Measurements from ENCODE around the gene ABR. TPM values are rescaled to one million over a fixed set of nuclear protein-coding genes. Genes with fewer than 3 reads are reported as not detected.

ABR gene
- total RNA-seq, 2 experiments from 2014 or later = 144 to 145 TPM

DNA sequence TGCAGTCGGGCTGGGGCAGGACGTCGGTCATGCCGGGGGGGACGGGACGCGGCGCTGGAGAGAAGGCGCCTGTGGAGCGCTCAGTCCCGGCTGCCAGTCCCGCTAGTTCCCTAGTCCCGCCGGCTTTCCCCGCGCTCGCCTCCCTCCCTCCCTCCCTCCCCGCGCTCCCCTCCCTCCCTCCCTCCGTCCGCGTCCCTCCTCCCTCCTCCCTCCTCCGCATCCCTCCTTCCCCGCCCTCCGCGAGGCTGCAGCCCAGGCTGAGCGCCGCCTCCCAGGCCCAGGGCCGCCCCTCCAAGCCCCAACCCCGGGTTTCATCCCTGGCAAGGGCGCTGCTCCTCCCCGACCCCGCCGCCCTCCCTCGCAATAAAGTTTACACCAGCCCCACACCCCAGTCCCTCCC lies 148.1 kb downstream of the ABR start:
- no peak for DNase-seq
- Mint-ChIP-seq H3K36me3 (ENCODE audit: low read depth) (peaks cover 2% of the 10 kb centered on the region), H3K9me3 (no peaks in the 10 kb centered on the region), H3K4me3 (no peak overlapping the region), H3K27me3 (no peaks in the 10 kb centered on the region), H3K4me1 (no peaks in the 10 kb centered on the region), H3K27ac (no peak overlapping the region)
- ChIA-PET CTCF (no interaction called here), POLR2A (no interaction called here)

DNA sequence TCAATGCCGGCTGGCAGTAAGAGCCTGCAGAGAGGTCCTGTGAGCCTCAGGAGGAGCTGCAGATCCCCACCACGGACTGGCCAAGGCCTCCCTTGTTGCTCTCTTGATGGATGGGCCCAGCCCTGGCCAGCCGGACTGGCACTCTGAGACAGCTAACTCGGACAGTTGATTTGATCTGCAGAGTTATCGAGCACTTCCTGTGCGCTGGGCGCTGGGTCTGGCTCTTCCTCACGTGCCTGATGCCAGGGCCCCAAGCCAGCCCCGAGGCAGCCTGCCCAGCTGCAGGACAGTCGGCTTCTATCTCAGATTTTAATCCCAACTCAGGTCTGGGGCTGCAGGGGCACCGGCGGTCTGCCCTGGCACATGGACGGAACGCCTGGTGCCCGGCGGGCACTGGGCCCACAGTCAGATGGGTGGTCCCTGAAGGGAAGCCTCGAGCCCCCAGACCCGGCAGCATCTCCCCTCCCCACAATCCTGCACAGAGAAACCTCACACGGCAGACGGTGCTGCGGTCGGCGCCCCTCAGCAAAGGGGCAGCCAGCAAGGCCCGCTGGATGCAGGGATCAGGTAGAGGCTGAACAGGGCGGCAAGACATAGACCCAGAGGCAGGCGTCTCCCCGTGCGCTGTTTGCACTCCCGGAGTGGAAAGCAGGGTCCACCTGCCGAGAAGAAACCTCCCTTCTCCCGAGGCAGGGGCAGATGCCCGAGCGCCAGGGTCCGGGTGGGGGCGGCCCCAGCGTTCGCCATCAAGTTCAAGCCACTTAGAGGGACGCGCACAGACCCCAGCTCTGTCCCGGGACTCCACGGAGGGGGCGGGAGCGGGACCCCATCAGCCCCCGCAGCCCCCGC lies 148.9 kb downstream of the ABR start:
- Mint-ChIP-seq H3K4me3 (no peak overlapping the region), H3K27me3 (no peaks in the 10 kb centered on the region), H3K9me3 (no peaks in the 10 kb centered on the region), H3K36me3 (ENCODE audit: low read depth) (no peaks in the 10 kb centered on the region), H3K4me1 (no peaks in the 10 kb centered on the region), H3K27ac (no peak overlapping the region)
- DNase-seq = no peak
- POLR2A ChIA-PET = no interaction called here
- CTCF ChIA-PET = no interaction called here

DNA sequence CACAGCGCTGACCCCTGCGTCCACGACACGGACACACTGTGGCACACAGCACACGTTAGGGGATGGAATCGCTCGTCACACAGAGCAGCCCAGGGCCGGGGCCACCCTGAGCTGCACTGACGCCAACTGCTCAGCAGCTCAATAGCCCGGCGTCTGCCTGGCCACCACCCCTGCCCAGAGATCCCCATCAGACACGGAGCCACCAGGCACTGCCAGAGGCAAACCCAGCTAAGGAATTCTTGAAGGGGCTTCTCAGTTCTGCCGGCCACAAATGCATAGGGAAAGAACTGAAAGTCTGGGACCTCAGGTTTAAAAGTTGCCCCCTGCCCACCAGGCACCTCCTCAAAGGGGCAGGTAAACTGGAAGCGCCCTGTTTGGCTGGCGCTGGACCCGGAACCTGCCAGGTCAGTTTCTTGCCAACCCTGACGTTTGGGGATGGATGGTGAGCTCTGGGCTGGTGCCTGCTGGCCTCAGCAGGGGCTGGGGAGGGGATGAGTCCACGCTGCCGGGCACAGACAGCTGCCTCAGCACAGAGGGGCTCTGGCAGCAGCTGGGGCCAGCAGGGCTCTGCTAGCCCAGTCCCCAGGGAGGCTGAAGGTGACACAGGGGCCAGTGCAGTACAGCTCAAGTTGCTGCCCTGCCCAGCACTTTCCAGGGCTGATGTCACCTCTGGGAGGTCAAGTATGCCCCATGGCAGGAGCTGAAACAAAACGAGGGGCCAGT lies 149.7 kb downstream of the ABR start:
- Mint-ChIP-seq H3K27ac (no peak overlapping the region), H3K27me3 (no peaks in the 10 kb centered on the region), H3K4me1 (no peaks in the 10 kb centered on the region), H3K36me3 (ENCODE audit: low read depth) (no peaks in the 10 kb centered on the region), H3K9me3 (no peaks in the 10 kb centered on the region), H3K4me3 (no peak overlapping the region)
- CTCF ChIA-PET = no interaction called here
- POLR2A ChIA-PET = no interaction called here
- DNase-seq = no peak

GRCh38 chr17:1029196-1029921 lies 150.4 kb downstream of the ABR start:
- CTCF ChIA-PET = no interaction called here
- POLR2A ChIA-PET = no interaction called here
- H3K4me3 Mint-ChIP-seq = no peak overlapping the region
- H3K4me1 Mint-ChIP-seq = no peaks in the 10 kb centered on the region
- H3K27me3 Mint-ChIP-seq = no peaks in the 10 kb centered on the region
- no peak for DNase-seq
- H3K36me3 Mint-ChIP-seq (ENCODE audit: low read depth) = no peaks in the 10 kb centered on the region
- H3K27ac Mint-ChIP-seq = no peak overlapping the region
- no peaks in the 10 kb centered on the region for H3K9me3 Mint-ChIP-seq

- H3K27me3 Mint-ChIP-seq = no peaks in the 10 kb centered on the region
- ChIA-PET CTCF (no interaction called here), POLR2A (no interaction called here)
- H3K9me3 Mint-ChIP-seq = no peaks in the 10 kb centered on the region
- no peak overlapping the region for H3K27ac Mint-ChIP-seq
- no peak for DNase-seq
- H3K4me1 Mint-ChIP-seq = no peaks in the 10 kb centered on the region
- no peak overlapping the region for H3K4me3 Mint-ChIP-seq
- H3K36me3 Mint-ChIP-seq (ENCODE audit: low read depth) = no peaks in the 10 kb centered on the region
Observed at GRCh38 chr17:1027044-1027443, 152.7 kb downstream of the ABR start.

DNA sequence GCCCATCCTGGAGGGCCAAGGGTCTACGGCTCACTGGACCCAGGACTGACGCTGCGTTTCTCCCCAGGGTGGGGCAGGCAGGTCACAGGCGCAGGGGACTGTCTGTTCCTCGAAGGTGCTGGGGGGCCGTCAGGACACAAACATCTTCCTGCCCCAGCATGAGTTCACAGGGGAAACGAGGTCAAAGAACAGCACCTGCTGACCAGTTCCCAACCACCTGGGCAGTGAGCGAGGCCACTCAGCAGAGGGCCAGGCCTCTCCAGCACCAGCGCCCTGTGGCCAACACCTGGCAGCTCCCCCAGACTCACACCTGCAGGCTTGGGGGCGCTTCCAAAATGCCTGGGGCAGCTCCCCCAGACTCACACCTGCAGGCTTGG lies 153.2 kb downstream of the ABR start:
- H3K4me3 Mint-ChIP-seq = no peak overlapping the region
- no peak overlapping the region for H3K27ac Mint-ChIP-seq
- DNase-seq = no peak
- ChIA-PET CTCF (no interaction called here), POLR2A (no interaction called here)
- no peaks in the 10 kb centered on the region for H3K9me3 Mint-ChIP-seq
- no peaks in the 10 kb centered on the region for H3K27me3 Mint-ChIP-seq
- H3K36me3 Mint-ChIP-seq (ENCODE audit: low read depth) = no peaks in the 10 kb centered on the region
- no peaks in the 10 kb centered on the region for H3K4me1 Mint-ChIP-seq

DNA sequence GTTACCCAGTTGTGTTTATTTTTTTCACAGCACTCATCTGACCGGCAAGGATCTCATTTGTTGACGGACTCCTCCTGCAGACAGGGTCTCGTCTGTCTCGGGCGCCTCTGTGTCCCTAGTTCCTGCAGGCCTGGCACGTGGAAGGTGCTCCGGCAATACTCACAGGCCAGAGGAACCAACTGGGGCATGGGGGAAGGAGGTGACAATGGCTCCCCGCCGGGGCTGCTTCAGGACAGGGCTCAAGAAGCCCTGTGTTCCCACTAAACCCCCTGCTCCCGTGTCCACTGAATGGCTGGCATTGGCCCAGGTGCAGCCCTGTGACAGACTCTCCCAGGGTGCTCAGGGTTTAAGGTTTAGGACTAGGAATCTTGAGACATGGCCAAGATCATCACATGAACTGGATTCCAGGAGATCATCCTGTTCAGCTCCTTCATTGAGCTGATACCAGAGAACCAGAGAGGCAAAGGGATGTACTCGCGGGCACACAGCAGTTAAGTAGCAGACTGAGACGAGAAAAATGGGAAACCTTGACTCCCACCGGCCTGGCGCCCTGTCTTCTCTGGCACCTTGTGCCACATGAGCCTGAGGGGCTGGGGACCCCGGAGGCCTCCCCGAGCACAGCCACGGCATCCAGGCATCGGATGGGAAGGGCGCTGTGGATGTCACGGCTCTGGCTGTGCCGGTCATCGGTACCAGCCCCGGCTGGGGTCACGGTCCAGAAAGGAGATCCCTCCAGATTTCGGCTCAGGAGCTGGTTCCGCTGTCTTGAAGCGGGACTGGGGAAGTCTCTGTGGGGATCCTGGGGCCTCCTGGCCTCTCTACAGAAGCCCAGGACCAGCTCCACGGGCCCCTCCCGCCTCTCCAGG lies 153.8 kb downstream of the ABR start:
- Mint-ChIP-seq H3K27me3 (no peaks in the 10 kb centered on the region), H3K9me3 (no peaks in the 10 kb centered on the region), H3K27ac (no peak overlapping the region), H3K4me1 (no peaks in the 10 kb centered on the region), H3K36me3 (ENCODE audit: low read depth) (no peaks in the 10 kb centered on the region), H3K4me3 (no peak overlapping the region)
- CTCF ChIA-PET = no interaction called here
- DNase-seq = no peak
- POLR2A ChIA-PET = no interaction called here

DNA sequence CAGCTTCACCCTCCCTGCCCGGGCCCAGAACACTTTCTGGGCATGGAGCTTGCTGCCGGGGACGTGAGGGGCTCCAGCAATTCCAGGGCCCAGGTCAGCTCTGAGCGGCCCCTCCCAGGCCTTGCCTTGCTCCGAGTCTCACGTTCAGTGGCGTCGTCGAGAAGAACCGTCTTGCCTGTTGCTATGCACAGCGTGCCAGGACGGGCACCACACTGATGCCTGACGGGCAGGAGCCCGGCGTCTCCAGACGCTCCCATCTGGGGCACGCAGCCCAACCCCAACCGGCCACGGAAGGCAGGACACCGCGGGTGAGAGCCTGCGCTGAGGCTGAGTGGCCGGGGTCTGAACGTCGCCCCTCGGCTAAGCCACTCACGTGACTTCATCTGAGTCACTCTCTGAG lies 155.7 kb downstream of the ABR start:
- ChIA-PET CTCF (no interaction called here), POLR2A (no interaction called here)
- Mint-ChIP-seq H3K4me3 (no peak overlapping the region), H3K27me3 (no peaks in the 10 kb centered on the region), H3K27ac (no peak overlapping the region), H3K9me3 (no peaks in the 10 kb centered on the region), H3K4me1 (no peaks in the 10 kb centered on the region), H3K36me3 (ENCODE audit: low read depth) (no peaks in the 10 kb centered on the region)
- DNase-seq = no peak

- DNase-seq = no peak
- H3K9me3 Mint-ChIP-seq = no peaks in the 10 kb centered on the region
- no peak overlapping the region for H3K27ac Mint-ChIP-seq
- H3K27me3 Mint-ChIP-seq = no peaks in the 10 kb centered on the region
- ChIA-PET CTCF (no interaction called here), POLR2A (no interaction called here)
- H3K4me1 Mint-ChIP-seq = no peaks in the 10 kb centered on the region
- H3K36me3 Mint-ChIP-seq (ENCODE audit: low read depth) = no peaks in the 10 kb centered on the region
- H3K4me3 Mint-ChIP-seq = no peak overlapping the region
Observed at GRCh38 chr17:1022278-1023024, 157.3 kb downstream of the ABR start.

DNA sequence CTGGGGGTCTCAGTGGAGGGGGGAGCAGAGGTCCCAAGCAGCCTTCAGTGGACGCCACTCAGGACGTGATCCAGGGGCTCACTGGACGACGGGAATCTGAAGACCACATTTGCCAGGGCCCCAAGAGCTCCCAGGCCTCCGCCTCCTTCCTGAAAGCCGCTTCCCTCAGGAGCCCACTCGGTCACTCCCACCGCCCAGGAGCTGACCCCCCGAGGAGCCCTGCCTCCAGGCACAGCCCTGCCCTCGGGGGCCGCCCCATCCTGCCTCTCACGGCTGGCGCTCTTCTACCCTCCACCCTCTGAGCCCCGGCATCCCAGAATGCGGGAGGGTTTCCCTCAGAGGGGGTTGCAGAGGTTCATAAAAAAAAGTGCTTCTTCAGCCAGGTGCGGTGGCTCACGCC lies 158.6 kb downstream of the ABR start:
- no peaks in the 10 kb centered on the region for H3K27me3 Mint-ChIP-seq
- no peak overlapping the region for H3K27ac Mint-ChIP-seq
- ChIA-PET CTCF (no interaction called here), POLR2A (no interaction called here)
- no peaks in the 10 kb centered on the region for H3K4me1 Mint-ChIP-seq
- H3K36me3 Mint-ChIP-seq (ENCODE audit: low read depth) = no peaks in the 10 kb centered on the region
- DNase-seq = no peak
- H3K9me3 Mint-ChIP-seq = no peaks in the 10 kb centered on the region
- no peak overlapping the region for H3K4me3 Mint-ChIP-seq

DNA sequence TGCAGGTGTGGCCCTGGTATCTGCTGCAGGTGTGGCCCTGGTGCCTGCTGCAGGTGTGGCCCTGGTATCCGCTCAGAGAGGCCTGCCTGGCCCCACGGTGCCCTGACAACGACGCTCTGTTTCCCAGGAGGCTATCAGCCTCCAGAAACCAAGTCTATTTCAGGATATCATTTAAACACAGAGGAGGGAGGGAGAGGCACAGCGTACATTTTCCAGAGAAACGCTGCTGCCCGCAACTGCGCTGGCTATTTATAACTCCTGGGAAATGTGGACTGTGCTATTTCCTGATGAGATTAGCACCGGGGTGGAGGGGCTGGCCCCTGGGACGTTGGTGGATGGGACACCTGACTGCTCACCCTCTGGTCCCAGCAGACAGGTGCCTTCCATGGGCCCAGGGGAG lies 160.3 kb downstream of the ABR start:
- Mint-ChIP-seq H3K36me3 (ENCODE audit: low read depth) (no peaks in the 10 kb centered on the region), H3K9me3 (no peaks in the 10 kb centered on the region), H3K27ac (no peak overlapping the region), H3K27me3 (no peaks in the 10 kb centered on the region), H3K4me1 (no peaks in the 10 kb centered on the region), H3K4me3 (no peak overlapping the region)
- ChIA-PET CTCF (interaction anchor here (1.4 kb wide), 1 partner anchor 37 kb away, joined by 3 read pairs; no protein-coding TSS in a partner anchor), POLR2A (no interaction called here)
- DNase-seq = no peak

GRCh38 chr17:1018547-1018946 lies 161.2 kb downstream of the ABR start:
- no peak overlapping the region for H3K27ac Mint-ChIP-seq
- ChIA-PET POLR2A (no interaction called here), CTCF (interaction anchor here (1.4 kb wide), 1 partner anchor 38 kb away, joined by 3 read pairs; no protein-coding TSS in a partner anchor)
- H3K4me1 Mint-ChIP-seq = no peaks in the 10 kb centered on the region
- H3K4me3 Mint-ChIP-seq = no peak overlapping the region
- no peaks in the 10 kb centered on the region for H3K9me3 Mint-ChIP-seq
- no peaks in the 10 kb centered on the region for H3K36me3 Mint-ChIP-seq (ENCODE audit: low read depth)
- no peak for DNase-seq
- H3K27me3 Mint-ChIP-seq = no peaks in the 10 kb centered on the region

All from activated CD4-positive, alpha-beta memory T cell treated with anti-CD3 and anti-CD28 coated beads, Interleukin-2, amount 10 ng/mL, durations not matched to agents 7 days and 5 days (primary cell).